Peyer's patch (tissue), 4 donors: ENCODE data around the gene REELD1.

ENCODE experiments used
- CTCF ChIP-seq, 6 experiments: fragments of 450-650 bp in 4 of 6; fragments of 200-600 bp in 2 of 6; sonication (generic) in 1 of 6; IDR thresholded peaks; one replicate each; pipeline ENCODE4 v1.5.1; 2017 to 2019; ENCODE audit warnings: antibody characterized with exemption in 6 of 6, mild to moderate bottlenecking in 3 of 6, moderate library complexity in 1 of 6
- POLR2A ChIP-seq, 2 donors: fragments of 450-650 bp; IDR thresholded peaks; one replicate each; pipeline ENCODE4 v1.5.1; 2017; ENCODE audit warnings: antibody characterized with exemption in 2 of 2, mild to moderate bottlenecking in 2 of 2, moderate library complexity in 2 of 2

- no peak for TF ChIP-seq CTCF (IDR thresholded peaks at IDR 0.05)
- TF ChIP-seq POLR2A (IDR thresholded peaks at IDR 0.05) = no peak
Observed at GRCh38 chr4:146236216-146236615, 21.9 kb downstream of the REELD1 start.
